GM13977 (cell line): Measurements from ENCODE around the gene CSNK2A1.

ENCODE experiments used
- DNase-seq: peaks from one replicate; pipeline ENCODE4 v3.0.0; 2012; ENCODE audit warnings: low spot score
- in situ Hi-C: fragments of 300-500 bp; cut with MboI; formaldehyde crosslinking; loops from one replicate; pipeline ENCODE4 v1.12.0; 2022; ENCODE audit warnings: low sequenced_read_pairs, low pct_unique_long_range_greater_than_20kb, mixed read lengths, inconsistent platforms; ENCODE audit not compliant: unreplicated experiment
- TF ChIP-seq, protein P1 (sequence below): IDR thresholded peaks from 2 replicates; pipeline ENCODE4 v1.5.1; 2012; ENCODE audit warnings: mild to moderate bottlenecking, control low read depth; ENCODE audit not compliant: insufficient read depth; ENCODE audit errors: extremely low read depth, missing control alignments

CSNK2A1 gene

DNA sequence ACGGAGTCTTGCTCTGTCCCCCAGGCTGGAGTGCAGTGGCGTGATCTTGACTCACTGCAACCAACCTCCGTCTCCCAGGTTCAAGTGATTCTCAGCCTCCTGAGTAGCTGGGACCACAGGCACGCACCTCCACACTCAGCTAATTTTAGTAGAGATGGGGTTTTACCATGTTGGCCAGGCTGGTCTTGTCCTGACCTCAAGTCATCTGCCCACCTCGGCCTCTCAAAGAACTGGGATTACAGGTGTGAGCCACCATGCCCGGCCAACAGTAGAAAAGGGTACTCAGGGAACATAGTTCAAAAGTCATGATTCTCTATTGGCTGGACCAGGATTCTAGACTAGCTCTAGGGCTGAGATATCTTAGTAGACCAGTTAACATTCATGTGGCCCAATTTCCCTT lies 5.6 kb downstream of the CSNK2A1 start:
- DNase-seq, result no peak
- TF ChIP-seq, protein P1, sequence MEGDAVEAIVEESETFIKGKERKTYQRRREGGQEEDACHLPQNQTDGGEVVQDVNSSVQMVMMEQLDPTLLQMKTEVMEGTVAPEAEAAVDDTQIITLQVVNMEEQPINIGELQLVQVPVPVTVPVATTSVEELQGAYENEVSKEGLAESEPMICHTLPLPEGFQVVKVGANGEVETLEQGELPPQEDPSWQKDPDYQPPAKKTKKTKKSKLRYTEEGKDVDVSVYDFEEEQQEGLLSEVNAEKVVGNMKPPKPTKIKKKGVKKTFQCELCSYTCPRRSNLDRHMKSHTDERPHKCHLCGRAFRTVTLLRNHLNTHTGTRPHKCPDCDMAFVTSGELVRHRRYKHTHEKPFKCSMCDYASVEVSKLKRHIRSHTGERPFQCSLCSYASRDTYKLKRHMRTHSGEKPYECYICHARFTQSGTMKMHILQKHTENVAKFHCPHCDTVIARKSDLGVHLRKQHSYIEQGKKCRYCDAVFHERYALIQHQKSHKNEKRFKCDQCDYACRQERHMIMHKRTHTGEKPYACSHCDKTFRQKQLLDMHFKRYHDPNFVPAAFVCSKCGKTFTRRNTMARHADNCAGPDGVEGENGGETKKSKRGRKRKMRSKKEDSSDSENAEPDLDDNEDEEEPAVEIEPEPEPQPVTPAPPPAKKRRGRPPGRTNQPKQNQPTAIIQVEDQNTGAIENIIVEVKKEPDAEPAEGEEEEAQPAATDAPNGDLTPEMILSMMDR, result no peak
- in situ Hi-C loops, result no loop called here

DNA sequence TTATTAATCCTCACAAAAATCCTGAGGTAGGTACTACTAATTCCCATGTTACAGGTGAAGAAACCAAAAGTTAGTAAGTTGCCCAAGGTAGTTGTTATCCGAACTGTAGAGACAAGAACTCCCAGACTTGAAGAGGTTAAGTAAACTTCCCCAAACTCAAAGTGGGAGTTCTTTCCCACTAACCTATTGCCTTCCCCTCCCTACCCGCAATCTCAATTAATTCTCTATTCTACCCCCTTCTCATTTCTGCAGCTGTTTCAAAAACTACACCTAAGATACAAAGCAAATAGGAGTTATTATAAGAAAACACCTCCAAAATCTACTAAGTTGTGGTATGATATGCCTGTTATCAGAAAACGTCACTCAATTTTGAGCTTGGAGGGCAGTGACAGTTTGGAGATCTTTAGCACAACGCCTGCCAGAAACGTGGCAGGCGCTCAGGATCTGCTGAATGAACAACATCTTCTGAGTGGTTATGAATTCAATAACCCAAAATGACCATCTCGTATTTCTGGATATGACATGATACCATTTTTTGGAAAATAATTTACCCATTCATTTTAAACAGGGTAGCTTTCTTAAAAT lies 7.1 kb downstream of the CSNK2A1 start:
- in situ Hi-C loops, result no loop called here
- TF ChIP-seq, protein P1, result no peak
- DNase-seq, result no peak

DNA sequence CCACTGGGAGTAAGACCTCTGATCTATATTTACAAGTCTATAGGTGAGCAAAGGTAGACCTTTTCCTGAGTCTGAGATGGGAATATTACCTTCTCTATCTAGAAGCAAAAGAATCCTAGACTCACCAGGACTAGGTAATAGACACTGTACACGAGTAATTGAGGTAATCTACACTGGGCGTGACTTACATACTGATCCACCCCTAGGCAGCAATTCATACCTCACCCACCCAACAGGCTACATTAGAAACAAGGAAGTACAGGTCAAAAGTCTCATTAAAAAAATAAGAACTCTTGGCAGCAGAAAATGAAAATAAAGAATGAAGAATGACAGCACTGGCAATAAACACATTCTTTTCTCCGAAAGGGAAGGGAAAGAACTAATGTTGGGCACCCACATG lies 7.6 kb downstream of the CSNK2A1 start:
- DNase-seq, result no peak
- TF ChIP-seq, protein P1, result no peak
- in situ Hi-C loops, result no loop called here

DNA sequence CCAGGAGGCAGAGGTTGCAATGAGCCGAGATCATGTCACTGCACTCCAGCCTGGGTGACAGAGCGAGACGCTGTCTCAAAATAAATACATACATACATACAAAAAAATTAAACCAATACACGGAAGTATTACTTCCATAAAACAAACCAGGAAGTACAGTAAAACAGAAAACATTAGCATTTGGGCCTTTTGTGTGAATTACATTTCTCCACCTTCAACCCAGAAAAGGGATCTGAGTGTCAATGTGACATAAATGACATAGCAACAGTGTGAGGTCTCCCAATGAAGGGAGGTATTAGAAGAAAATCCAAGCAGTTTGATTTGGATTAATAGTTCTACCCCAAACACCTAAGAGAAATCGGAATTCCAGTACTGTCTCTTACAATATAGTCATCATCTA lies 10.1 kb downstream of the CSNK2A1 start:
- no peak for DNase-seq
- in situ Hi-C loops, result no loop called here
- TF ChIP-seq, protein P1, result no peak

DNA sequence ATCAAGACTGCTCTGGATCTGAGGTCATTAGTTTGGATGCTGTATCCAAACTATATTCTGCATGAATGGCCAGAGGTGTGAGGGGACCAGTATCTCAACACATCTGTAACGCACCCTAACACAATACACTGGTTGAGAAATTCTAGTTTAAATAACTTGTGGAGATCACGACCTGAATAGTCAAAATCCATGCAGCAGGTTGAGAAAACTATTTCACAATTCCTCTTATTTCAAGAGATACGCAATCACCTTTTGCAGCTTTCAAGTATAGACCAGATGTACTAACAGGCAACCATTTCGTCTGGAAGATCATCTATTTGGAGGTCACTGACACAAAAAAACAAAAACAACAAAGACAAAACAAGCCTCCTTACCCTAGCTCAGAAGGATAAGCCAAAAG lies 11.1 kb downstream of the CSNK2A1 start:
- no peak for DNase-seq
- TF ChIP-seq, protein P1, result no peak
- in situ Hi-C loops, result no loop called here

DNA sequence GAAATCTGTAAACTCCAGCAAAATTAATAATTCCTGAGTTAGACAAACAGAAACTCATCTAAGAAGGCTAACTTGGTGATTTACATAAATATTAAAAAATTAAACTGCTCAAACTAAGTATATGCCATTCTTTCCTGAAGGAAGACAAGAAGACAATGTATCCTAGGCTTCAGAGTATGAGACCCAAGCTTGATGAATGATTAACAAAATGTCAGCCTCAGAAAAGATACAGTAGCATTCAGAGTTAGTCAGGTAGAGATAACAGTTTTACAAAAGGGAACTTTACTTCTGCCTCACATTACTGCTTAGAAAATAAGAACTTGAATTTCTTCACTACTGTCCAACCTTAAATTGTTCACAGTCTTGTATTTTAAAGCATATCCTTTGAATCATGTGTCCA lies 12.0 kb downstream of the CSNK2A1 start:
- in situ Hi-C loops, result no loop called here
- no peak for DNase-seq
- TF ChIP-seq, protein P1, result no peak

DNA sequence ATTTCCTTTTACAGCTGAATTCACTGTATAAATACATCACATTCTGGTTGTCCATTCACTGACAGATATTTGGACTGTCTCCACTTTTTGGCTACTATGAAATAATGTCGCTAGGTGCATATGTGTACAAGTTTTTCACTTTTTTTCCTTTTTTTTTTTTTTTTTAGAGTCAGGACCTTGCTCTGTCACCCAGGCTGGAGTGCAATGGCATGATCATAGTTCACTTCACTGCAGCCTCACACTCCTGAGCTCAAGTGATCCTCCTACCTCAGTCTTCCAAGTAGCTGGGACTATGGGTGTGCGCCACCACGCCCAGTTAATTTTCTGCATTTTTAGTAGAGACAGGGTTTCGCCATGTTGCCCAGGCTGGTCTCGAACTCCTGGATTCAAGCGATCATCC lies 13.3 kb downstream of the CSNK2A1 start:
- TF ChIP-seq, protein P1, result no peak
- in situ Hi-C loops, result no loop called here
- no peak for DNase-seq
